ENCODE measurements around the gene CDH26. TPM values are rescaled to one million over a fixed set of nuclear protein-coding genes. Genes with fewer than 3 reads are reported as not detected.

CDH26 gene
- total and polyA plus RNA-seq, 10 of the 15 experiments (the other 5 are each of a cell fraction or from before 2014, with no cell fraction given): 0.03 to 0.19 (median 0.08) TPM; not detected in 4

DNA sequence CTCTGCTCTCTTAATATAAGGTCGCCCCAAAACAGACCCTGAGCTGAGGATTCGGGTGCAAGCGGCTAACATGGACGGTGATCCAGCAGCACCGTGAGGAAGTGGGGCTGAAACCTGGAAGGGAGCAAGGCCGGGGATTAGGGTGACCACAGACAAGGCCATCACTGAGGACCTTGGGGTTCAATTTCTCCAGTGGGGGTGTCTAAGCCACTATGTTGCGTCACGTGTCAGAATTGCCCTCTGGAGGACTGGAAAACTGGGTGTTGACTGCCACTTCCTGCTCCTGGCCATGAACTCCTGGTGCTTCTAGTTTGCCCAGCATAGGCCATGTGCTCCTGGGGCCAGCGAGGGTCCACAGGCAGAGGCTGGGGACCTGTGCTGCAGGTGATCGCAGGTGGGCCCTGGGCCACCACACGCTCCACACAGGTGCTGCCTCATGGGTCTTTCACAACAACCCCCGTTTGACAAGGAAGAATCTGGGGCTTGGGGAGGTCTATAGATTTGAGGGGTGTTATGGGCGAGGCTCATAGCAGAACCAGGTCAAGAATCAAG is 101.9 kb downstream of the CDH26 start:
- Histone ChIP-seq H3K4me2 (ENCODE audit: control insufficient read depth, insufficient read depth) (no peak overlapping the region), H3K4me3 (no peak overlapping the region), H3K79me2 (ENCODE audit: control insufficient read depth, insufficient read depth, low read length) (no peaks in the 10 kb centered on the region), H3K9me3 (replicated peaks; ENCODE audit: control insufficient read depth, insufficient read depth, low read length) (no peaks in the 10 kb centered on the region; the same call in 2 of the 3 replicates), H4K20me1 (ENCODE audit: control insufficient read depth, insufficient read depth) (no peaks in the 10 kb centered on the region), H3K9ac (ENCODE audit: control insufficient read depth, insufficient read depth, low read length) (no peak overlapping the region), H2AFZ (ENCODE audit: control insufficient read depth, low read depth, low read length) (no peak overlapping the region), H3K27me3 (replicated peaks in 1 of 2; ENCODE audit: control insufficient read depth in 2 of 2, insufficient read depth in 2 of 2, low read length in 1 of 2) (no peaks in the 10 kb centered on the region), H3K36me3 (ENCODE audit: control insufficient read depth in 2 of 2, insufficient read depth in 2 of 2, low read length in 1 of 2) (no peaks in the 10 kb centered on the region), H3K27ac (ENCODE audit: control insufficient read depth, insufficient read depth) (no peak overlapping the region), H3K4me1 (ENCODE audit: control insufficient read depth, insufficient read depth, low read length) (no peaks in the 10 kb centered on the region)
- WGBS (ENCODE audit: insufficient coverage, insufficient replicate concordance, low lambda C conversion rate, missing lambda C conversion rate): 50% methylated on average over 13 of the region's 13 CpGs
- DNase-seq (ENCODE audit: low read depth, low spot score) (no peak), FAIRE-seq (no peak), ATAC-seq (no peak)
- no peak for TF ChIP-seq SMC3 (IDR thresholded peaks at IDR 0.05; ENCODE audit: borderline replicate concordance, low read length)
- TF ChIP-seq HDAC2 (IDR thresholded peaks at IDR 0.05): no peak
- TF ChIP-seq JUNB (IDR thresholded peaks at IDR 0.05): no peak
- ChIA-PET CTCF (no interaction called here), RAD21 (ENCODE audit: unreplicated experiment) (no interaction called here), POLR2A (no interaction called here), SMC1A (ENCODE audit: uncharacterized antibody, unreplicated experiment) (no interaction called here)
- in situ Hi-C loops (cut with MboI) (no loop called here), intact Hi-C loops (cut with micrococcal nuclease; ENCODE audit: unreplicated experiment) (no loop called here)
- no TSS peak for BruUV-seq (replicated peaks)

DNA sequence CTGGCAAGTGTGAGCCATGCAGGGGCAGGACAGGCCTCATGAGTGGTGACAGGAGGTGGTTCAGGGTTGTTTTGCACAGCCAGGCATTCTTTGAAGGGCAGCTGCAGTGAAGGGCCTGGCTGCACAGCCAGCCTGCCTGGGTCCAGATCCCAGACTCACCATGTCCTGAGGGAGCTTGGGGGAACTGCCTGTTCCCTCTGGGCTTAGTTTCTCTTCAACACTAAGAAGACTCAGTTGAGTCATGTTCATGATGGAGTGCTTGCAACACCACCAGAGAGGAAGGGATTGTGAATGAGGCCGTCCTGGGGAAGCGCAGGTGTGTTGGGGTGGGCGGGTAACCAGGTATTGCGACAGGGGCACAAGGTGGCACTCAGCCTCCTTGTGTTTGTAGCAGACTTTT is 102.4 kb downstream of the CDH26 start:
- Histone ChIP-seq H3K9ac (ENCODE audit: control insufficient read depth, insufficient read depth, low read length) (no peak overlapping the region), H3K27ac (ENCODE audit: control insufficient read depth, insufficient read depth) (no peak overlapping the region), H4K20me1 (ENCODE audit: control insufficient read depth, insufficient read depth) (no peaks in the 10 kb centered on the region), H3K79me2 (ENCODE audit: control insufficient read depth, insufficient read depth, low read length) (no peaks in the 10 kb centered on the region), H3K9me3 (replicated peaks; ENCODE audit: control insufficient read depth, insufficient read depth, low read length) (no peaks in the 10 kb centered on the region; the same call in 2 of the 3 replicates), H3K4me2 (ENCODE audit: control insufficient read depth, insufficient read depth) (no peak overlapping the region), H3K4me3 (no peak overlapping the region), H3K4me1 (ENCODE audit: control insufficient read depth, insufficient read depth, low read length) (no peaks in the 10 kb centered on the region), H3K36me3 (ENCODE audit: control insufficient read depth in 2 of 2, insufficient read depth in 2 of 2, low read length in 1 of 2) (no peaks in the 10 kb centered on the region), H2AFZ (ENCODE audit: control insufficient read depth, low read depth, low read length) (no peak overlapping the region), H3K27me3 (replicated peaks in 1 of 2; ENCODE audit: control insufficient read depth in 2 of 2, insufficient read depth in 2 of 2, low read length in 1 of 2) (no peaks in the 10 kb centered on the region)
- DNase-seq (ENCODE audit: low read depth, low spot score): no peak
- ATAC-seq: no peak
- TF ChIP-seq SP1 (IDR thresholded peaks at IDR 0.05; ENCODE audit: low read depth, low read length): no peak
- no peak for TF ChIP-seq IRF4 (IDR thresholded peaks at IDR 0.05; ENCODE audit: low read depth, low read length)
- TF ChIP-seq, protein P1, sequence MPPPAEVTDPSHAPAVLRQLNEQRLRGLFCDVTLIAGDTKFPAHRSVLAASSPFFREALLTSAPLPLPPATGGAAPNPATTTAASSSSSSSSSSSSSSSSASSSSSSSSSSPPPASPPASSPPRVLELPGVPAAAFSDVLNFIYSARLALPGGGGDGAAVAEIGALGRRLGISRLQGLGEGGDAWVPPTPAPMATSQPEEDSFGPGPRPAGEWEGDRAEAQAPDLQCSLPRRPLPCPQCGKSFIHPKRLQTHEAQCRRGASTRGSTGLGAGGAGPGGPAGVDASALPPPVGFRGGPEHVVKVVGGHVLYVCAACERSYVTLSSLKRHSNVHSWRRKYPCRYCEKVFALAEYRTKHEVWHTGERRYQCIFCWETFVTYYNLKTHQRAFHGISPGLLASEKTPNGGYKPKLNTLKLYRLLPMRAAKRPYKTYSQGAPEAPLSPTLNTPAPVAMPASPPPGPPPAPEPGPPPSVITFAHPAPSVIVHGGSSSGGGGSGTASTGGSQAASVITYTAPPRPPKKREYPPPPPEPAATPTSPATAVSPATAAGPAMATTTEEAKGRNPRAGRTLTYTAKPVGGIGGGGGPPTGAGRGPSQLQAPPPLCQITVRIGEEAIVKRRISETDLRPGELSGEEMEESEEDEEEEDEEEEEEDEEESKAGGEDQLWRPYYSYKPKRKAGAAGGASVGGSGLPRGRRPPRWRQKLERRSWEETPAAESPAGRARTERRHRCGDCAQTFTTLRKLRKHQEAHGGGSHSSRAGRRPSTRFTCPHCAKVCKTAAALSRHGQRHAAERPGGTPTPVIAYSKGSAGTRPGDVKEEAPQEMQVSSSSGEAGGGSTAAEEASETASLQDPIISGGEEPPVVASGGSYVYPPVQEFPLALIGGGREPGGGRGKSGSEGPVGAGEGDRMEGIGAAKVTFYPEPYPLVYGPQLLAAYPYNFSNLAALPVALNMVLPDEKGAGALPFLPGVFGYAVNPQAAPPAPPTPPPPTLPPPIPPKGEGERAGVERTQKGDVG (CRISPR knock-in tag; IDR thresholded peaks at IDR 0.05): no peak
- no peak for TF ChIP-seq ZNF384 (IDR thresholded peaks at IDR 0.05; ENCODE audit: borderline replicate concordance, low read depth, low read length)
- TF ChIP-seq, protein P2, sequence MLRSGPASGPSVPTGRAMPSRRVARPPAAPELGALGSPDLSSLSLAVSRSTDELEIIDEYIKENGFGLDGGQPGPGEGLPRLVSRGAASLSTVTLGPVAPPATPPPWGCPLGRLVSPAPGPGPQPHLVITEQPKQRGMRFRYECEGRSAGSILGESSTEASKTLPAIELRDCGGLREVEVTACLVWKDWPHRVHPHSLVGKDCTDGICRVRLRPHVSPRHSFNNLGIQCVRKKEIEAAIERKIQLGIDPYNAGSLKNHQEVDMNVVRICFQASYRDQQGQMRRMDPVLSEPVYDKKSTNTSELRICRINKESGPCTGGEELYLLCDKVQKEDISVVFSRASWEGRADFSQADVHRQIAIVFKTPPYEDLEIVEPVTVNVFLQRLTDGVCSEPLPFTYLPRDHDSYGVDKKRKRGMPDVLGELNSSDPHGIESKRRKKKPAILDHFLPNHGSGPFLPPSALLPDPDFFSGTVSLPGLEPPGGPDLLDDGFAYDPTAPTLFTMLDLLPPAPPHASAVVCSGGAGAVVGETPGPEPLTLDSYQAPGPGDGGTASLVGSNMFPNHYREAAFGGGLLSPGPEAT (IDR thresholded peaks at IDR 0.05; ENCODE audit: low read depth): no peak
- no peak for TF ChIP-seq NFYA (IDR thresholded peaks at IDR 0.05; ENCODE audit: borderline replicate concordance, low read depth, low read length)
- no peak for TF ChIP-seq MXI1 (IDR thresholded peaks at IDR 0.05; ENCODE audit: low read depth, low read length)
- no peak for TF ChIP-seq CBX5 (IDR thresholded peaks at IDR 0.05; ENCODE audit: low read depth)
- SMC1A ChIA-PET (ENCODE audit: uncharacterized antibody, unreplicated experiment): no interaction called here
- POLR2A ChIA-PET: no interaction called here
- BruUV-seq (replicated peaks): no TSS peak
- CTCF ChIA-PET: no interaction called here
- intact Hi-C loops (cut with micrococcal nuclease; ENCODE audit: unreplicated experiment) (no loop called here), in situ Hi-C loops (cut with MboI) (no loop called here)
- 30% methylated on average over 4 of the region's 4 CpGs for WGBS (ENCODE audit: insufficient coverage, insufficient replicate concordance, low lambda C conversion rate, missing lambda C conversion rate)
- RAD21 ChIA-PET (ENCODE audit: unreplicated experiment): no interaction called here
- FAIRE-seq: no peak
